RWPE2 (cell line): Measurements from ENCODE around the gene PTPRC.

Source experiments
- ATAC-seq: fragments of 200-7000 bp; cut with Tn5 transposase; 3 replicates; pipeline ENCODE4 v1.9.1; 2021; ENCODE audit warnings: low read depth
- DNase-seq: peaks from one replicate; pipeline ENCODE4 v3.0.0-alpha.2; 2020; ENCODE audit warnings: low spot score
- H3K27ac ChIP-seq: fragments of 450-650 bp; 2 replicates; pipeline ENCODE4 v1.5.1; 2017; ENCODE audit warnings: mild to moderate bottlenecking; ENCODE audit not compliant: poor library complexity, severe bottlenecking
- H3K27me3 ChIP-seq: fragments of 250-450 bp; sonication (Bioruptor Pico); 2 replicates; pipeline ENCODE4 v1.5.1; 2021; ENCODE audit warnings: mild to moderate bottlenecking, moderate library complexity; ENCODE audit not compliant: insufficient read depth, poor library complexity, severe bottlenecking
- H3K36me3 ChIP-seq: fragments of 250-450 bp; sonication (Bioruptor Pico); 2 replicates; pipeline ENCODE4 v1.5.1; 2020; ENCODE audit warnings: low read depth, mild to moderate bottlenecking, moderate library complexity
- H3K4me1 ChIP-seq: fragments of 250-450 bp; sonication (Bioruptor Pico); 2 replicates; pipeline ENCODE4 v1.5.1; 2021; ENCODE audit warnings: mild to moderate bottlenecking, moderate library complexity; ENCODE audit not compliant: insufficient read depth, poor library complexity, severe bottlenecking
- H3K4me3 ChIP-seq: fragments of 250-450 bp; sonication (Bioruptor Pico); 2 replicates; pipeline ENCODE4 v1.5.1; 2021; ENCODE audit warnings: mild to moderate bottlenecking, moderate library complexity; ENCODE audit not compliant: severe bottlenecking
- H3K9me3 ChIP-seq: fragments of 250-450 bp; sonication (Bioruptor Pico); 2 replicates; pipeline ENCODE4 v1.5.1; 2021; ENCODE audit warnings: mild to moderate bottlenecking, moderate library complexity; ENCODE audit not compliant: severe bottlenecking
- TF ChIP-seq, protein P1 (sequence below): fragments of 450-650 bp; IDR thresholded peaks from one replicate; pipeline ENCODE4 v1.5.1; 2017; ENCODE audit warnings: mild to moderate bottlenecking, moderate library complexity; ENCODE audit not compliant: poor library complexity, severe bottlenecking

The PTPRC gene

DNA sequence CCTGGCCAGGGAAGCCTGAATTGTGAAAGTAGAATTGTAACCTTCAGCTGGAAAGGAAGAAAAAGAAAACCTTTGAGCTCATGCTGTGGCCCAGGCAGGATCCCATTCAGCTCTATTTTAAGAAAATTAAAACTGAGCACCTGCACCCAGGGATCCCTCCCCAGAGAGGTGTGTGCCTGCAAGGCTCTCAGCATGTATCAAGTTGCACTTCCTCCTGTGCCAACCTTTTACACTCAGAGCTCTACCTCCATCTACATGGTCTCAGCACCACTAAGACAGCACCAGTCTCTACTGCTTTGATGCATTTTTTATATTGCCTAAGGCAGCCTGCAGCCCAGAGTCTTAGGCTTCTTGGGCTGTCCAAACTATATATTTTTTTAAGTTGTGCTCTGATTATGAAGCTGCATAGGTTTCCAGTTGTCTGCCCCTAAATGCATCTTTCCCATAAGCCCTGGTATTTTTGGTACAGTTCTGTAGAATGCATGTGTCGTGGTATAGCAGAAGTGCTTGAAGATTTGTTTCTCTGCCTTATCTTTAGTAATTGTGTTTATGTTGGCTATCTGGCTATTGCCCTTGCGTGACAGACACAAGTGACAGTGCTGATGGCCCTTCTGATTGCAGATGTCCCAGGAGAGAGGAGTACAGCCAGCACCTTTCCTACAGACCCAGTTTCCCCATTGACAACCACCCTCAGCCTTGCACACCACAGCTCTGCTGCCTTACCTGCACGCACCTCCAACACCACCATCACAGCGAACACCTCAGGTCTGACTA lies 63.1 kb downstream of the PTPRC start:
- no peak overlapping the region for H3K27ac ChIP-seq
- TF ChIP-seq, protein P1, sequence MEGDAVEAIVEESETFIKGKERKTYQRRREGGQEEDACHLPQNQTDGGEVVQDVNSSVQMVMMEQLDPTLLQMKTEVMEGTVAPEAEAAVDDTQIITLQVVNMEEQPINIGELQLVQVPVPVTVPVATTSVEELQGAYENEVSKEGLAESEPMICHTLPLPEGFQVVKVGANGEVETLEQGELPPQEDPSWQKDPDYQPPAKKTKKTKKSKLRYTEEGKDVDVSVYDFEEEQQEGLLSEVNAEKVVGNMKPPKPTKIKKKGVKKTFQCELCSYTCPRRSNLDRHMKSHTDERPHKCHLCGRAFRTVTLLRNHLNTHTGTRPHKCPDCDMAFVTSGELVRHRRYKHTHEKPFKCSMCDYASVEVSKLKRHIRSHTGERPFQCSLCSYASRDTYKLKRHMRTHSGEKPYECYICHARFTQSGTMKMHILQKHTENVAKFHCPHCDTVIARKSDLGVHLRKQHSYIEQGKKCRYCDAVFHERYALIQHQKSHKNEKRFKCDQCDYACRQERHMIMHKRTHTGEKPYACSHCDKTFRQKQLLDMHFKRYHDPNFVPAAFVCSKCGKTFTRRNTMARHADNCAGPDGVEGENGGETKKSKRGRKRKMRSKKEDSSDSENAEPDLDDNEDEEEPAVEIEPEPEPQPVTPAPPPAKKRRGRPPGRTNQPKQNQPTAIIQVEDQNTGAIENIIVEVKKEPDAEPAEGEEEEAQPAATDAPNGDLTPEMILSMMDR: no peak
- no peaks in the 10 kb centered on the region for H3K27me3 ChIP-seq
- H3K4me3 ChIP-seq: no peak overlapping the region
- H3K4me1 ChIP-seq: no peaks in the 10 kb centered on the region
- no peaks in the 10 kb centered on the region for H3K36me3 ChIP-seq
- no peaks in the 10 kb centered on the region for H3K9me3 ChIP-seq
- ATAC-seq (no peak), DNase-seq (no peak)

DNA sequence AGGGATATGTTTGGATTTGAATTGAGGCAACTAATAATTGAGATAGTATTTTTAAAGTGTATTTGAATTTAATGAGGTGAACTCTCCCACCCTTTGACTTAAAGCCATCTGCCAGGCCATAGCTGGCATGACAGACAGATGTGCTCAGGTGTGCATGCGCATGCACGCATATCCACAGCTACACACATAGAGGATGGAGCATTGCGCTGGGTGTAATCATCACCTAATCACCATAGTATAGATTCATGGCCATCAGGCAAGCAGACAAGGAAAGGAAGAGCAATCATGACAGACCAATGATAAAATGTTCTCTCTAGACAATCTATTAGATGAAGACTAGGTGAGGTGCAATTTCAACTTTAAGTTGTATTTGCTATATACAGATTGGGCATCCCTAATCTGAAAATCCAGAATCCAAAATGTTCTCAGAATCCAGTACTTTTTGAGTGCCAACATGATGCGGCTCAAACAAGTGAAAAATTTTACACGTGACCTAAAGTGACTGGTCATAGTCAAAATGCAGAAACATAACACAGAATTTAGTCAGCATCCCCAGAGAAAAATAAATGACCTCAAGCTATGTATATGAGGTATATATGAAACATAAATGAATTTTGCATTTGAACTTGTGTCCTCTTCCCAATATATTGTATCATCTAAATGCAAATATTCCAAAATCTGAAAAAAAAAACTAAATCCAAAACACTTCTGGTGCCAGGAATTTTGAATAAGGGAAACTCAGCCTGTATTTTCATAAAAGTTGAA lies 70.1 kb downstream of the PTPRC start:
- H3K9me3 ChIP-seq: no peaks in the 10 kb centered on the region

DNA sequence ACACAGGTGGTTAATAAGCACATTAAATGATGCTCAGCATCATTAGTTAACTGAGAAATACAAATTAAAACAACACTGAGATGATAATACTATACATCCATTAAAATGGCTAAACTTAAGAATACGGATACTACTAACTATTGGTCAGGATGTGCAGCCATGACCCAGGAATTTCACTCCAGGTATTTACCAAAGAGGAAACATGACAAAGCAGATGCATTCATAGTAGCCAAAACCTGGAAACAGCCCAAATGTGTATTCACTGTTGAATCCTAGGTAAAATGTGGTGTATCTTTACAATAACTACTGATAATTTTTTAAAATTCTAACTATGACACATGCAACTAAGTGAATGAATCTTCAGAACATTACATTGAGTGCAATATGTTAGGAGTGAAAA lies 73.0 kb downstream of the PTPRC start:
- TF ChIP-seq, protein P1: no peak
- Histone ChIP-seq H3K4me3 (no peak overlapping the region), H3K36me3 (no peaks in the 10 kb centered on the region), H3K9me3 (no peaks in the 10 kb centered on the region), H3K4me1 (peaks cover 19% of the 10 kb centered on the region), H3K27ac (peak overlapping the region; percentile 36), H3K27me3 (no peaks in the 10 kb centered on the region)
- DNase-seq (no peak), ATAC-seq (peak; percentile 59; the same call in 2 of the 3 replicates)

More for the DNA sequence above, 70.1 kb downstream of the PTPRC start:
- TF ChIP-seq, protein P1: no peak
- peaks cover 19% of the 10 kb centered on the region for H3K4me1 ChIP-seq
- no peaks in the 10 kb centered on the region for H3K27me3 ChIP-seq
- H3K36me3 ChIP-seq: no peaks in the 10 kb centered on the region
- no peak overlapping the region for H3K27ac ChIP-seq
- DNase-seq: no peak
- ATAC-seq: no peak
- H3K4me3 ChIP-seq: no peak overlapping the region

DNA sequence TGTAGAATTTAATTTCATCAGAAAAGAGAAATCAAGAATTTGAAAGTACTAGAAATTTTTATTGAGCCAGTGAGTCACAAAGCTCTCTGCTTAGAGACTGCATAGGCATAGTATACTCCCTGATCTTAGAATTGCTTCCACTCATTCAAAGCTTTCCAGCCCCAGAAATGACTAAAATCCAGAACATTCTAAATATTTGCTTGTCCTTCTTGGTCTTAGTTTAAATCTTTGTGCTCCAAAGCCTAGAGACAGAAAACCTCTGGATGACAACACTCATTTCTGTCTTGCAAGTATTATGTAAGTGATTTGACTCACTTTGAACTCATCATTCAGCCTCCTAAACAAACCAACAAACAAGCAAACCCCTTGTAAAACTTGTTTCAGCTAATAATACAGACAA lies 74.2 kb downstream of the PTPRC start:
- Histone ChIP-seq H3K27ac (peak overlapping the region; percentile 36), H3K9me3 (no peaks in the 10 kb centered on the region), H3K27me3 (no peaks in the 10 kb centered on the region), H3K4me3 (no peak overlapping the region), H3K36me3 (no peaks in the 10 kb centered on the region), H3K4me1 (peaks cover 19% of the 10 kb centered on the region)
- no peak for DNase-seq
- ATAC-seq: peak; percentile 92
- TF ChIP-seq, protein P1: no peak
